ENCODE data around the gene HSDL2. TPM values are rescaled to one million over a fixed set of nuclear protein-coding genes. Genes with fewer than 3 reads are reported as not detected.
"Not testable (repeated sequence)": the region's sequence is repeated elsewhere in the genome, so short reads cannot be mapped to it uniquely, and the experiment has no call there.

HSDL2 gene
- total RNA-seq, 2 donors from 2014 or later, result 93.0 to 127 TPM

DNA sequence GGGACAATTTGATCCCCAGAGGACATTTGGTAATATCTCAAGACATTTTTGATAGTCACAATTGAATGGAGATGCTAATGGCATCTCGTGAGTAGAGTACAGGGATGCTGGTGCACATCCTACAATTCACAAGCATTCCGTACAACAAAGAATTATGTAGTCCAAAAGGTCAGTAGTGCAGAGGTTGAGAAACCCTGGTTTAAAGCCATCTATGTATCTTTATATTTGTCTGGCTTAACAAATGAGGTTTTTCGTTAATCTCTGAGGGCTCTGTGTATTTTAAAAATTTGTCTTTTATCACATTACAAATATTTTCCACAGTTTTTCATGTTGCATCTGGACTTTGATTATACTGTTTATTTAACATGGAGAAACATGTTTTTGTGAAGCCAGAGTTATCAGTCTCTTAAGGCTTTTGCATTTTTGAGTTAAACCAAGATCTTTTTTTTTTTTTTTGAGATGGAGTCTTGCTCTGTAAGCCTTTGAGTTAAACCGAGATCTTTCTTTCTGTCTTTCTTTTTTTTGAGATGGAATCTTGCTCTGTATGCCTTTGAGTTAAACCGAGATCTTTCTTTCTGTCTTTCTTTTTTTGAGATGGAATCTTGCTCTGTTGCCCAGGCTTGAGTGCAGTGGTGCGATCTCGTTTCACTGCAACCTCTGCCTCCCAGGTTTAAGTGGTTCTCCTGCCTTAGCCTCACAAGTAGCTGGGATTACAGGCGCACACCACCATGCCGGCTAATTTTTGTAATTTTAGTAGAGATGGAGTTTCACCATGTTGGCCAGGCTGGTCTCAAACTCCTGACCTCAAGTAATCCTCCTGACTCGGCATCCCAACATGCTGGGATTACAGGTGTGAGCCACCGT is 2.8 kb downstream of the HSDL2 start:
- Histone ChIP-seq H3K9me3 (no peaks in the 10 kb centered on the region), H3K36me3 (no peaks in the 10 kb centered on the region), H3K27me3 (no peaks in the 10 kb centered on the region), H3K27ac (no peak overlapping the region), H3K4me1 (peaks cover 0 to 58% of the 10 kb centered on the region in 2 donors), H3K4me3 (no peak overlapping the region)
- no peak for DNase-seq (ENCODE audit: low spot score)
- TF ChIP-seq, protein P1, sequence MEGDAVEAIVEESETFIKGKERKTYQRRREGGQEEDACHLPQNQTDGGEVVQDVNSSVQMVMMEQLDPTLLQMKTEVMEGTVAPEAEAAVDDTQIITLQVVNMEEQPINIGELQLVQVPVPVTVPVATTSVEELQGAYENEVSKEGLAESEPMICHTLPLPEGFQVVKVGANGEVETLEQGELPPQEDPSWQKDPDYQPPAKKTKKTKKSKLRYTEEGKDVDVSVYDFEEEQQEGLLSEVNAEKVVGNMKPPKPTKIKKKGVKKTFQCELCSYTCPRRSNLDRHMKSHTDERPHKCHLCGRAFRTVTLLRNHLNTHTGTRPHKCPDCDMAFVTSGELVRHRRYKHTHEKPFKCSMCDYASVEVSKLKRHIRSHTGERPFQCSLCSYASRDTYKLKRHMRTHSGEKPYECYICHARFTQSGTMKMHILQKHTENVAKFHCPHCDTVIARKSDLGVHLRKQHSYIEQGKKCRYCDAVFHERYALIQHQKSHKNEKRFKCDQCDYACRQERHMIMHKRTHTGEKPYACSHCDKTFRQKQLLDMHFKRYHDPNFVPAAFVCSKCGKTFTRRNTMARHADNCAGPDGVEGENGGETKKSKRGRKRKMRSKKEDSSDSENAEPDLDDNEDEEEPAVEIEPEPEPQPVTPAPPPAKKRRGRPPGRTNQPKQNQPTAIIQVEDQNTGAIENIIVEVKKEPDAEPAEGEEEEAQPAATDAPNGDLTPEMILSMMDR (IDR thresholded peaks at IDR 0.05), result no peak

DNA sequence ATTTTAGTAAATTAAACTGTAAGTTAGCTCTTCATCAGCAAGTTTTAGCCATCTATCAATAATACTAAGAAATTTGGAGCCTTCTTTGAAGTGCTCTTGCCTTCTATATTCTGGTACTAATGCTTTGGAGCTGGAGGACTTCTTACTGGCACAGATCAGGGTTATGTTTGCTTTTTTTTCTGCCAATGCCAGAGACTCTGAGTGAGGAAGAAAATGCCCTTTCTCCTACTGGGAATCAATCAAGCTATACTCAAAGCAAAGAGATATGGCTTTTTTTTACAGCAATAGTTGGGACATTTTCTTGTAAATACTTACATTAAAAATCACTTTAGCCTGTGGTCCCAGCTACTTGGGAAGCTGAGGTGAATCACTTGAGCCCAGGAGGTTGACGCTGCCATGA is 4.3 kb downstream of the HSDL2 start:
- Histone ChIP-seq H3K36me3 (no peaks in the 10 kb centered on the region), H3K27ac (no peak overlapping the region)
- DNase-seq (ENCODE audit: low spot score), result no peak

DNA sequence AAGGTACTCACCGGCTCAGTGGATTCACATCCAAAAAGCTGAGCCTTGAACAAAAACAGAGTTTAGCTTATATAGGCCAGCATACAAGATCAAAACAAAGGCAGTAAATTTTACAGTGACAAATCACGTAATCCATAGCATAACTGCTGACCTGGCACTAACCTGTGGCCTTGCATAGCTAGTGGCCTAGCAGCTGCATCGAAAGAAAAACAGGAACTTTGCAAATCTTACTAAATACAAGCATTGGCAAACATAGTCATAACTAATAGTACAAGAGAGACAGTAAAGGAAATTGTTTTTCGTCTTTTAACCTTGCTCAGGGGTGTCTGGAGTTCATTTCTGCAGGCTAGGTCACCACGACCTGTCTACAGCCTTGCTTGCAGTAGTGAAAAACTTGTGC is 4.8 kb downstream of the HSDL2 start:
- no peaks in the 10 kb centered on the region for H3K9me3 ChIP-seq
- TF ChIP-seq, protein P1 (IDR thresholded peaks at IDR 0.05), result no peak
- peaks cover 0 to 47% of the 10 kb centered on the region in 2 donors for H3K4me1 ChIP-seq
- H3K4me3 ChIP-seq, result no peak overlapping the region
- no peaks in the 10 kb centered on the region for H3K36me3 ChIP-seq
- no peak for DNase-seq (ENCODE audit: low spot score)
- H3K27ac ChIP-seq, result no peak overlapping the region
- no peaks in the 10 kb centered on the region for H3K27me3 ChIP-seq

More for the DNA sequence above, 4.3 kb downstream of the HSDL2 start:
- TF ChIP-seq, protein P1 (IDR thresholded peaks at IDR 0.05), result no peak
- Histone ChIP-seq H3K4me3 (no peak overlapping the region), H3K27me3 (no peaks in the 10 kb centered on the region), H3K4me1 (peaks cover 0 to 47% of the 10 kb centered on the region in 2 donors), H3K9me3 (no peaks in the 10 kb centered on the region)

DNA sequence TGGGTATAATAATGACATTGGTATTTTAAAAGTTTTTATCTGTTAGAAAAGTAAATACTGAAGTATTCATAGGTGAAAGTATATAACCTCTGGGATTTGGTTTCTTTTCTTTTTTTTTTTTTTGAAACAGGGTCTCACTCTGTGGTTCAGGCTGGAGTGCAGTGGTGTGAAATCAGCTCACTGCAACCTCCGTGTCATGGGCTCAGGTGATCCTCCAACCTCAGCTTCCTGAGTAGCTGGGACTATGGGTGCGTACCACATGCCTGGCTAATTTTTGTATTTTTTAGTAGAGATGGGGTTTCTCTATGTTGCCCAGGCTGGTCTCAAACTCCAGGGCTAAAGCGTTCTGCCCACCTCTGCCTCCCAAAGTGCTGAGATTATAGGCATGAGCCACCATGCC is 7.2 kb downstream of the HSDL2 start:
- TF ChIP-seq, protein P1 (IDR thresholded peaks at IDR 0.05), result no peak
- Histone ChIP-seq H3K27ac (no peak overlapping the region), H3K27me3 (no peaks in the 10 kb centered on the region), H3K9me3 (no peaks in the 10 kb centered on the region), H3K4me1 (peaks cover 0 to 29% of the 10 kb centered on the region in 2 donors), H3K36me3 (no peaks in the 10 kb centered on the region), H3K4me3 (no peak overlapping the region)
- DNase-seq (ENCODE audit: low spot score), result no peak

DNA sequence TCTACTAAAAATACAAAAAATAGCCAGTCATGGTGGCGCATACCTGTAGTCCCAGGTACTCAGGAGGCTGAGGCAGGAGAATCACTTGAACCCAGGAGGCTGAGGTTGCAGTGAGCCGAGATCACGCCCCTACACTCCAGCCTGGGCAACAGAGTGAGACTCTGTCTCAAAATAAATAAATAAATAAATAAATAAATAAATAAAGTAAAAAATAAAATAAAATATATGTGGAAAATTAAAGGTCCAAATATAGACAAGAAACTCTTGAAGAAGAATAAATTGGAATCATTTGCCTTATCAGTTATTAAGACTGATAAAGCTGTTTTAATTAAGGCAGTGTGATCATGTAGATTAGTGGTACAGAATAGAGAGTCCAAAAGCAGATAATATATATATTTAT is 10.0 kb downstream of the HSDL2 start:
- H3K27ac ChIP-seq; H3K36me3 ChIP-seq; H3K9me3 ChIP-seq; H3K4me3 ChIP-seq; H3K4me1 ChIP-seq; H3K27me3 ChIP-seq; DNase-seq (ENCODE audit: low spot score): not testable (repeated sequence)

DNA sequence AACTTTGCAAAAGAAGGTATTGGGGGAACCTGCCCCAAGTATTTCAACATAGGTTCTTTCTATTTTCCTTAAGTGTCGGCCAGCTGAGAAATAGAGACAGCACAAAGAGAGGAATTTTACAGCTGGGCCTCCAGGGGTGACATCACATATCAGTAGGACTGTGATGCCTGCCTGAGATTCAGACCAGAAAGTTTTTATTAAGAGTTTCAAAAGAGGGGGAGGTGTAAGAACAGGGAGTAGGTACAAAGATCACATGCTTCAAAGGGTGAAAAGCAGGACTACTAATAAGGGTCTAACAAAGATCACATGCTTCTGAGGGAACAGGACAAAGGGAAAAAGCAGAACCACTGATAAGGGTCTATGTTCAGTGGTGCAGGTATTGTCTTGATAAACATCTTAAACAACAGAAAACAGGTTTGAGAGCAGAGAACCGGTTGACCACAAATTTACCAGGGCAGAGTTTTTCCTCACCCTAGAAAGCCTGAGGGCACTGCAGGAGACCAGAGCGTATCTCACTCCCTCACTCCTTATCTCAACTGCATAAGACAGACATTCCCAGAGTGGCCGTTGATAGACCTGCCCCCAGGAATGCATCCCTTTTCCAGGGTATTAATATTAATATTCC is 12.1 kb downstream of the HSDL2 start:
- DNase-seq (ENCODE audit: low spot score); H3K9me3 ChIP-seq; H3K4me3 ChIP-seq: not testable (repeated sequence)

DNA sequence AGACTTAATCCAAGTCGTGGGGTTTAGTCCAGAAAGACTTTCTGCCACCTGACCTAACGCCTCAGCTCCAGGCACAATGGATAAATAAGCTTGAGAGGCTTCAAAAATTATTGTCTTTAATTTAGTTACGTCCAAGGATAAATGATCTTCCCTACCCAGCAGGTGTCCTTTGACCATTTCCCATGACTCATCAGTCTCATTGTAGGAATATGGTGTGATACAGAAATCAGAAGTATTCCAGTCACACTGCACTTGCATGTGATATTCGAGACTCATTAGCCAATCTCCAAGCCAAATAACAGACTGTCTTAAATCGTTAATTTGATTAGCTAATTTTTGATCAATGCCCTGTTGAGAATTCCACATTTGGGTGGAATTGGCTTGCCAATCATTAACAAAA is 13.2 kb downstream of the HSDL2 start:
- H3K9me3 ChIP-seq; DNase-seq (ENCODE audit: low spot score); H3K27ac ChIP-seq; H3K4me3 ChIP-seq; H3K27me3 ChIP-seq; H3K4me1 ChIP-seq; H3K36me3 ChIP-seq: not testable (repeated sequence)

More for the DNA sequence above, 12.1 kb downstream of the HSDL2 start:
- H3K36me3 ChIP-seq, H3K27ac ChIP-seq, H3K27me3 ChIP-seq, H3K4me1 ChIP-seq: not testable (repeated sequence)

Measured in right atrium auricular region (tissue), 2 donors.